GM12892 (cell line): ENCODE results near the gene ZNF474.

Experiments used
- POLR2A ChIP-seq: IDR thresholded peaks from 2 replicates; pipeline ENCODE4 v1.6.1; 2011; ENCODE audit warnings: low read depth, low read length, control low read depth
- POLR2AphosphoS5 ChIP-seq: IDR thresholded peaks from 2 replicates; pipeline ENCODE4 v1.6.1; 2011; ENCODE audit warnings: low read depth, low read length, control low read depth

GRCh38 chr5:122164831-122165558 lies 35.6 kb downstream of the ZNF474 start:
- TF ChIP-seq POLR2AphosphoS5 (no peak), POLR2A (no peak)
